ENCODE results near the gene GATA5.

- TF ChIP-seq CTCF (conservative IDR thresholded peaks at IDR 0.05 in 1 of 2, IDR thresholded peaks at IDR 0.05 in 1 of 2; ENCODE audit: extremely low read depth in 1 of 2, insufficient read depth in 1 of 2, low read depth in 1 of 2, low read length in 2 of 2) (no peak), EZH2 (IDR thresholded peaks at IDR 0.05; ENCODE audit: borderline replicate concordance, low read length) (no peak)
Observed at GRCh38 chr20:62460678-62461077, 15.1 kb downstream of the GATA5 start.
